22Rv1 (cell line): ENCODE measurements around the gene KCNE3.

Source experiments
- H3K27ac ChIP-seq: fragments of 450-650 bp; 2 replicates; pipeline ENCODE4 v1.5.1; 2017
- ZFX ChIP-seq: fragments of 450-650 bp; IDR thresholded peaks from 2 replicates; pipeline ENCODE4 v1.6.1; 2017; ENCODE audit warnings: antibody characterized with exemption, borderline replicate concordance
- TF ChIP-seq, protein P1 (sequence below): fragments of 450-650 bp; IDR thresholded peaks from 2 replicates; pipeline ENCODE4 v1.5.1; 2017; ENCODE audit warnings: mild to moderate bottlenecking

The KCNE3 gene

DNA sequence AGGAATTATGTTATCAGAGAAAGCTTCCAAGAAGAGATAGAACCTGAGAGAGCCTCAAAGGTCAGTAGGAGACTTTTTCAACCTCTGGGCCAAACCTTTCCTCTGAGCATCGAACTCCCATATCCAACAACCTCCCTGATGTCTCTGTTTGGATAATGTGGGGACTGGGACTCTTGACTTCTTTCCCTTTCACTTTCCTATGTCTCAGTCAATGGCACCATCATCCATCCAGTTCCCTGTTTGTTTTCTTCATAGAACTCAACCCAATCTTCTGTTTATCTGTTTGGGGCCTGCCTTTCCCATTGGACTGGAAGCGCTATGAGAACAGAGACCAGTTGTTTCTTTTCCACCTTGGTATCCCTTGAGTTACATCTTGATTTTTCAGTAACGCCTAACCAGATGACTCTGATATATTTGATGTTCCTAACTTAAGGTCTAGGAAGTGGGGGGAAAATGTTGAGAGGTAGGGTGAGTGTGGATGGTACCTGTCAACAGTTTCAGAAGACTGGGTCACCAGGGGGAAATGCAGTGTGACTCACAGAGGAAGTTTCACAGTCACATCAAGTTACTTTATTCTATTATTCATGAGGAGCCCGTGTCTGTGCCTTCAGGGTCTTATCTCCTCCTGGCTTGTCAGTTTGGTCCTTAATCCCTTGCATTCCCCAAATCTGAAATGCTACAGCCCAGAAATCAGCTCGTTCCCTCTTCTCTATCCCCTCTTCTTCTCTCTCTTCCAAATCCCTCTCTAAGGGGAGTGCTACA is 4.5 kb upstream of the KCNE3 start:
- TF ChIP-seq, protein P1, sequence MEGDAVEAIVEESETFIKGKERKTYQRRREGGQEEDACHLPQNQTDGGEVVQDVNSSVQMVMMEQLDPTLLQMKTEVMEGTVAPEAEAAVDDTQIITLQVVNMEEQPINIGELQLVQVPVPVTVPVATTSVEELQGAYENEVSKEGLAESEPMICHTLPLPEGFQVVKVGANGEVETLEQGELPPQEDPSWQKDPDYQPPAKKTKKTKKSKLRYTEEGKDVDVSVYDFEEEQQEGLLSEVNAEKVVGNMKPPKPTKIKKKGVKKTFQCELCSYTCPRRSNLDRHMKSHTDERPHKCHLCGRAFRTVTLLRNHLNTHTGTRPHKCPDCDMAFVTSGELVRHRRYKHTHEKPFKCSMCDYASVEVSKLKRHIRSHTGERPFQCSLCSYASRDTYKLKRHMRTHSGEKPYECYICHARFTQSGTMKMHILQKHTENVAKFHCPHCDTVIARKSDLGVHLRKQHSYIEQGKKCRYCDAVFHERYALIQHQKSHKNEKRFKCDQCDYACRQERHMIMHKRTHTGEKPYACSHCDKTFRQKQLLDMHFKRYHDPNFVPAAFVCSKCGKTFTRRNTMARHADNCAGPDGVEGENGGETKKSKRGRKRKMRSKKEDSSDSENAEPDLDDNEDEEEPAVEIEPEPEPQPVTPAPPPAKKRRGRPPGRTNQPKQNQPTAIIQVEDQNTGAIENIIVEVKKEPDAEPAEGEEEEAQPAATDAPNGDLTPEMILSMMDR = no peak
- no peak for TF ChIP-seq ZFX
- H3K27ac ChIP-seq = no peak overlapping the region

DNA sequence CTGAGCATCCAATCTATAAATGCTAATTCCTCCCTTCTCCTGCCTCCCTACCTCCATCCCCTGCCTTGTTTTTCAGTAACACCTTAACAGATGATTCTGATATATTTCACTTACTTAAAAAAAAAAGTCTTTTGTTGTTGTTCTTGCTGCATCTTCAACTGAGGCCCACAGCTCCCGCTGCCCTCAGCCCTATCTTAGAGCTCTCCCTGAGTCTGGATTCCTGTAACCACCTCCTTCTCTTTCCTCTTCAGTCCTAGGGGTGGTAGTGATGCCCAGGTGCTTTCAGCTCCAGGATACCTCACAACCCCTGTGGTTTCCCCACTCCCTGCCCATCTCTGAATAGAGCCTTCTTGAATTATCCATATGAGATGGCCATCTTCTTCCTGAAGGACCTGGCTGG is 3.7 kb upstream of the KCNE3 start:
- TF ChIP-seq, protein P1 = no peak
- no peak for TF ChIP-seq ZFX

DNA sequence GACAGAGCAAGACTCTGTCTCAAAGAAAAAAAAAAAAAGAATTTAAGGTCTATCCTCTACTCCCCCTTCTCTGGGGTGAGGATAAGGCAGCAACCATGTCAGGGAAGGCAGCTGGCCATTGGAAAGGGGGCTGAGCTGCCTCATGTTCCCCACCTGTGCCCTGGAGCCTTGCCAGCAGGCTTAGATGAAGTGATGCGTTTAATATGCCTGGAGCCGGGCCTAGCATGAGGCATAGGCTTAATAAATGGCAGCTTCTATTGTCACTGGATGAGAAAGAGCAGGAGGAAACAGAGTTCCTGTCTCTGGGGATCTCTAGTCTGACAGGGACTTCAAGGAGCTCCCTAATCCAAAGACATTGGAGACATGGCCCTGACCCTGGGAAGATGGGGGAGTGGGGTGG is 3.2 kb upstream of the KCNE3 start:
- H3K27ac ChIP-seq = no peak overlapping the region
- TF ChIP-seq, protein P1 = no peak
- no peak for TF ChIP-seq ZFX

More for the DNA sequence above, 3.7 kb upstream of the KCNE3 start:
- no peak overlapping the region for H3K27ac ChIP-seq

DNA sequence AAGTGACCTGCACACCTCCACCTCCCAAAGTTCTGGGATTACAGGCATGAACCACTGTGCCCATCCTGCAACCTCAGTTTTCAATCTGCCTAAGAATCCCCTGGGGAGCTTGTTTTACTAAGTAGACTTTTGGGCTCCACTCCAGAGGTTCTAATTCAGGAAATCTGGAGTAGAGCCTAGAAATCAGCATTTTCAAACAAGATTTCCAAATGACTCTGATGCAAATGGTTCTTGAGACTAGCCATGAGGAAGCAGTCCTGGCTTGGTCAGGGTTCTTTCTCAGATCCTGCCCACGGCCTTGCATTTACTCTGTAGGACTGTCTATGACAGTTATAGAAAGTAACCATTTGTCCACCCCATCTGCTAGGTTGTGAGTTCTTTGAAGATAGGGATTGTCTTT is 1.6 kb upstream of the KCNE3 start:
- H3K27ac ChIP-seq = no peak overlapping the region
- TF ChIP-seq ZFX = no peak
- TF ChIP-seq, protein P1 = no peak

DNA sequence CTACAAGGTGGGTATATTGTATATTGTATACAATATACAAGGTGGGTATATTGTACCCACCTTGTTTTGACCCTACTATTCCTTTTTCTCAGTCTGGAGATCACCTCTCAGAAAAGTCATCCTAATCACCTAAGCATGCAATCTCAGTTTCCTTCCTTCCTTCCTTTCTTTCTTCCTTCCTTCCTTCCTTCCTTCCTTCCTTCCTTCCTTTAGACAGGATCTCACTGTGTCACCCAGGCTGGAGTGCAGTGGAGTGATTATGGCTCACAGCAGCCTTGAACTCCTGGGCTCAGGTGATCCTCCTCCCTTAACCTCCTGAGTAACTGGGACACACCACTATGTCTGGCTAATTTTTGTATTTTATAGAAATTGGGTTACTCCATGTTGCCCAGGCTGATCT is 1.2 kb upstream of the KCNE3 start:
- TF ChIP-seq, protein P1 = no peak
- no peak for TF ChIP-seq ZFX
- no peak overlapping the region for H3K27ac ChIP-seq

DNA sequence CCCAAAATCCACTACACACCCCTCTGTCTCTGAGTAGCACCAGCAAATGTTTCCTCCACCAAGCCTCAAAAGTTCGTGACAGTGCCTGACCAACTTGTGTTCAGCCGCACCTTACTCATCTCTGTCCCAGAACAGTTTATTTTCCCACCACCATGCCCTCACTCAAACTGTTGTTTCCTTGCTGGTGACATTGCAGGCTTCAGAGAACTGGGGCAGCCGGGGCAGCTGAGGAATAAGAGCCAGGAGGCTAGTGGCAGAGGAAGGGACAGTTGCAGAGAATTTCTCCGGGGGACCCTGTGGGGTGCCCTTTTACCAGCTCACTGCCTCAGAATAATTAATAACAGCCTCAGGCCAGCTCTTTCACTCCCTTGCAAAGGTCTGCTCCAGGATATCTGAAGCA is 709 bp upstream of the KCNE3 start:
- H3K27ac ChIP-seq = no peak overlapping the region
- TF ChIP-seq ZFX = no peak
- TF ChIP-seq, protein P1 = no peak

DNA sequence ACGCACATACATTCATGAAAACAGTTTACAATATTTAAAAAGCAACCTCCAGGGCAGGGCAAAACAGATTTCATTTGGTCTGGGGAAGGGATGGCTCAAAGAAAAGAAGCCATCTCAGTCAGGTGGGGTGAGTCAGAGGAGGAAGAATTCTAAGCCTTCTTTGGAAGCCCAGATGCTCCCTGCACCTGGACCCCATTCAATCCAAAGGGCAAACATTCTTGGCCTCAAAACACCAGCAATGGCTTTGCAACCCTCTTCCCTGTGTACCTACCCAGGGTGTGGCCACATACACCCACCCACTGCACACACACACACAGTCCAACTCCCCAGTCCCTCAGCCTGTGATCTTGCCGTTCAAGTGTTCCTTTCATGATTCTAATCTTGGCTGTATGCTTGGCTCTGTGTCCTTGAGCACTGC is 2.0 kb downstream of the KCNE3 start:
- H3K27ac ChIP-seq = no peak overlapping the region
- TF ChIP-seq ZFX = no peak
- TF ChIP-seq, protein P1 = no peak
